ENCODE measurements around the gene FBXL20. TPM values are rescaled to one million over a fixed set of nuclear protein-coding genes. Genes with fewer than 3 reads are reported as not detected.

FBXL20 gene
- total RNA-seq, 4 donors from 2014 or later, result 13.8 to 49.4 (median 23.1) TPM

DNA sequence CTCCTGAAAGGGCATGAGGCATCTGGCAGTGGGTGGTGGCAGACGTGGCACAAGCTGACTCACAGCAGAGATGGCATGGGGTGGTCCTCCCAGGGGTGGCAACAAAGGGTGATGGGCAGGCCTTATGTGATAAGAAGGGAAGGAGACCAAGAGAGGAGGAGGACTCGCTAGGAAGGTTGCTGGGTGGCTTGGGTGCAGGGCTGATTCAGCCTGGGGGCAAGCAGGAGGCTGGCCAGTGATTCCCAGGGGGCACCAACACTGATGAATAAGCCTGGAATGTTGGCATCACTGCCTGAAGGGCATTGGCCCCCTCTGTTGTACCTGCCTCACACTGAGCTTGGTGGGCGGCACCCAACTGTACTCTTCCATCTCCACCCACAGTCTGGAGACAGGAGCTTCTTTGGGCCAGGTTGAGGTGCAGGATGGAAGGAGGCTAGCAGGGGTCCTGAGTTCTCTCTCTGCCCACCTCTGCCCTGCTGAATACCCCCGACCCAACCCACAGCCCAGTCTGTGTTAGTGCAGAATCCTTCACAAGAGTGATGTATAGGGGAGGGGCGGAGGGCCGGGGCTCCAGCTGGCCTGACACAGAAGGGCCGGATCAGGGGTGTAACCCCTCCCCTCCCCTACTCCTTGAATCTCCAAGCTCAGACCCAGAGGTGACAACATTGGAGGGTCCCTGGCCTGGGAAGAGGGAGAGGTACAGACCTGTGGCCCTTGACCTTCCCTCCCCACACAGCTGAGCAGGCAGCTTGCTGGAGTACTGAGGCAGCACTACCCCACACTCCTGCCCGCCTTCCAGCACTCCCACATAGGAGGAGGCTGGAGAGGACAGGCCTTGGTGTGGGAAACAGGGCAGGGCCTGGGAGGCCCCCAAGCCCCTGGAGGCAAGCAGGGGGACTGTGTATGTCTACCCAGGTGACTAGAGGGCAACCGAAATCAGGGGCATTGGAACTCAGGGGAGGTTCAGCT is 178.3 kb downstream of the FBXL20 start:
- H3K27me3 ChIP-seq, result peaks cover 51% of the 10 kb centered on the region
- H3K27ac ChIP-seq, result no peak overlapping the region
- in situ Hi-C loops (cut with MboI; ENCODE audit: low pct_ligation_motif_present in 1 of 4, low pct_unique_long_range_greater_than_20kb in 1 of 4, low sequenced_read_pairs in 3 of 4) (no loop called here), intact Hi-C loops (cut with DNase I; ENCODE audit: low total_unique reads) (no loop called here)
- no peak for TF ChIP-seq EP300 (IDR thresholded peaks at IDR 0.05; ENCODE audit: low read depth)
- TF ChIP-seq, protein P1, sequence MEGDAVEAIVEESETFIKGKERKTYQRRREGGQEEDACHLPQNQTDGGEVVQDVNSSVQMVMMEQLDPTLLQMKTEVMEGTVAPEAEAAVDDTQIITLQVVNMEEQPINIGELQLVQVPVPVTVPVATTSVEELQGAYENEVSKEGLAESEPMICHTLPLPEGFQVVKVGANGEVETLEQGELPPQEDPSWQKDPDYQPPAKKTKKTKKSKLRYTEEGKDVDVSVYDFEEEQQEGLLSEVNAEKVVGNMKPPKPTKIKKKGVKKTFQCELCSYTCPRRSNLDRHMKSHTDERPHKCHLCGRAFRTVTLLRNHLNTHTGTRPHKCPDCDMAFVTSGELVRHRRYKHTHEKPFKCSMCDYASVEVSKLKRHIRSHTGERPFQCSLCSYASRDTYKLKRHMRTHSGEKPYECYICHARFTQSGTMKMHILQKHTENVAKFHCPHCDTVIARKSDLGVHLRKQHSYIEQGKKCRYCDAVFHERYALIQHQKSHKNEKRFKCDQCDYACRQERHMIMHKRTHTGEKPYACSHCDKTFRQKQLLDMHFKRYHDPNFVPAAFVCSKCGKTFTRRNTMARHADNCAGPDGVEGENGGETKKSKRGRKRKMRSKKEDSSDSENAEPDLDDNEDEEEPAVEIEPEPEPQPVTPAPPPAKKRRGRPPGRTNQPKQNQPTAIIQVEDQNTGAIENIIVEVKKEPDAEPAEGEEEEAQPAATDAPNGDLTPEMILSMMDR (IDR thresholded peaks at IDR 0.05), result no peak
- no peak for TF ChIP-seq POLR2A (IDR thresholded peaks at IDR 0.05)
- no peak for TF ChIP-seq POLR2AphosphoS5 (IDR thresholded peaks at IDR 0.05)
- no peak overlapping the region for H3K4me3 ChIP-seq
- peaks cover 3 to 20% (median 16%) of the 10 kb centered on the region in 4 donors for H3K4me1 ChIP-seq
- H3K9me3 ChIP-seq, result no peaks in the 10 kb centered on the region
- WGBS, 2 donors (ENCODE audit: low coverage in 1 of 2), result 79% methylated on average over 9 of the region's 9 CpGs; no CpG with 5 or more reads in 1 of the 2 donors
- no peaks in the 10 kb centered on the region for H3K36me3 ChIP-seq
- DNase-seq, result no peak

GRCh38 chr17:39222151-39222550 is 179.3 kb downstream of the FBXL20 start:
- H3K4me1 ChIP-seq, result peaks cover 3 to 20% (median 16%) of the 10 kb centered on the region in 4 donors
- DNase-seq, result no peak
- H3K27me3 ChIP-seq, result peaks cover 48% of the 10 kb centered on the region
- no peaks in the 10 kb centered on the region for H3K36me3 ChIP-seq
- intact Hi-C loops (cut with DNase I; ENCODE audit: low total_unique reads) (no loop called here), in situ Hi-C loops (cut with MboI; ENCODE audit: low pct_ligation_motif_present in 1 of 4, low pct_unique_long_range_greater_than_20kb in 1 of 4, low sequenced_read_pairs in 3 of 4) (no loop called here)
- 83% methylated on average over 6 of the region's 7 CpGs; no CpG with 5 or more reads in 1 of the 2 donors for WGBS, 2 donors (ENCODE audit: low coverage in 1 of 2)
- H3K4me3 ChIP-seq, result no peak overlapping the region
- H3K9me3 ChIP-seq, result no peaks in the 10 kb centered on the region
- no peak for TF ChIP-seq POLR2AphosphoS5 (IDR thresholded peaks at IDR 0.05)
- TF ChIP-seq EP300 (IDR thresholded peaks at IDR 0.05; ENCODE audit: low read depth), result no peak
- TF ChIP-seq, protein P1 (IDR thresholded peaks at IDR 0.05), result no peak
- no peak for TF ChIP-seq POLR2A (IDR thresholded peaks at IDR 0.05)
- H3K27ac ChIP-seq, result no peak overlapping the region

DNA sequence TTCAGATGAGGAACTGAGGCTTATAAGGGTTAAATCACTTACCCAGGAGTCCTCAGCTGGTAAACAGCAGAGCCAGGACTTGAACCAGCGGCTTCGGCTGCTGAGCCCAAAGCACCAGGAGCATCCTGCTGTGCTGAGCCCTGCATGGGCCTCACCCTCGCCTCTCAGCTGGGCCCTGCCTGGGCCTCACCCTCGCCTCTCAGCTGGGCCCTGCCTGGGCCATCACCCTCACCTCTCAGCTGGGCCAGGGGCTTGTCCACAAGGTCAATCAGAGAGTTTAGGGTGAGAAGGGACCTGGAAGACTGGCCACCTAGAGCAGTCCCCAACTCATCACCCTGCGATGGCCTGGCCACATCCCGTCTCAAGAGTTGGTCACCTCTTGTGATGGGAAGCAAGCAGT is 179.9 kb downstream of the FBXL20 start:
- TF ChIP-seq EP300 (IDR thresholded peaks at IDR 0.05; ENCODE audit: low read depth) (no peak), POLR2A (IDR thresholded peaks at IDR 0.05) (no peak), POLR2AphosphoS5 (IDR thresholded peaks at IDR 0.05) (no peak)
- TF ChIP-seq, protein P1 (IDR thresholded peaks at IDR 0.05), result no peak
- Histone ChIP-seq H3K9me3 (no peaks in the 10 kb centered on the region), H3K27me3 (peaks cover 43% of the 10 kb centered on the region), H3K4me1 (peaks cover 3 to 20% (median 16%) of the 10 kb centered on the region in 4 donors), H3K36me3 (no peaks in the 10 kb centered on the region), H3K27ac (no peak overlapping the region), H3K4me3 (no peak overlapping the region)
- WGBS, 2 donors (ENCODE audit: low coverage in 1 of 2), result 94% methylated on average over 6 of the region's 6 CpGs; no CpG with 5 or more reads in 1 of the 2 donors
- intact Hi-C loops (cut with DNase I; ENCODE audit: low total_unique reads) (no loop called here), in situ Hi-C loops (cut with MboI; ENCODE audit: low pct_ligation_motif_present in 1 of 4, low pct_unique_long_range_greater_than_20kb in 1 of 4, low sequenced_read_pairs in 3 of 4) (no loop called here)
- DNase-seq, result no peak

DNA sequence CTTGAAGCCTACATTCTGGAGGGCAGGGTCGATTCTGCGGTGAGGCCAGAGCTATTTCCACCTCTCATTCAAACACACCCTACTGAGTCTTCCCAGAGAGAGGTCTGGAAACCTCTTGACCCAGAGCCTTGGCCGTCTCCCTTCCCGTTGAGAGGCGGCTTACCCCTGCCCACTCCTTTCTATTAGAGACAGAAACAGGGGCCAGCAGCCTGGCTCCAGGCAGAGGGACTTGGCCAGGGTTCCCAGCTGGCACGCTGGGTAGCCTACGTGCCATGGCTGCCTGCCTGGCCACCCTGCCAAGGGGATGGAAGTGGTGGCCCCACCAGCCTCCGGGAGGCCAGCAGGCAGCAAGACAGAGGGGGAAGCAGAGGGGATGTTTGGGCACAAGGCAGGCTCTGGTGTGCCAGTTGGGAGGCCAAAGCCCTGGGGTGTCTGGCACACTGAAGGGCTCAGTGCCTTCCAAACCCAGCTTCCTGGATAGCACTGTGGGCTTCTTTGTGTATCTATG is 181.7 kb downstream of the FBXL20 start:
- in situ Hi-C loops (cut with MboI; ENCODE audit: low pct_ligation_motif_present in 1 of 4, low pct_unique_long_range_greater_than_20kb in 1 of 4, low sequenced_read_pairs in 3 of 4), result no loop called here
- WGBS, 2 donors (ENCODE audit: low coverage in 1 of 2), result 76 to 80% methylated on average over 2 to 8 of the region's 8 CpGs
- no peak overlapping the region for H3K4me3 ChIP-seq
- H3K27ac ChIP-seq, result no peak overlapping the region
- H3K27me3 ChIP-seq, result peaks cover 31% of the 10 kb centered on the region
- TF ChIP-seq, protein P1 (IDR thresholded peaks at IDR 0.05), result no peak
- TF ChIP-seq POLR2AphosphoS5 (IDR thresholded peaks at IDR 0.05) (no peak), EP300 (IDR thresholded peaks at IDR 0.05; ENCODE audit: low read depth) (no peak), POLR2A (IDR thresholded peaks at IDR 0.05) (no peak)
- no peaks in the 10 kb centered on the region for H3K9me3 ChIP-seq
- H3K4me1 ChIP-seq, result peaks cover 0 to 2% (median 1%) of the 10 kb centered on the region in 4 donors
- DNase-seq, result no peak
- intact Hi-C loops (cut with DNase I; ENCODE audit: low total_unique reads), result no loop called here
- no peaks in the 10 kb centered on the region for H3K36me3 ChIP-seq
